HFF-Myc (cell line): Measurements from ENCODE around the gene FBXL17.
A peak's percentile ranks its signal among the peaks of the same experiment; 100 is the strongest.
"Not testable (repeated sequence)": the region's sequence is repeated elsewhere in the genome, so short reads cannot be mapped to it uniquely, and the experiment has no call there.

ENCODE experiments used
- DNase-seq: peaks from one replicate; pipeline ENCODE4 v3.0.0-alpha.2; 2011; ENCODE audit warnings: low read depth; ENCODE audit errors: extremely low read depth
- H3K4me3 ChIP-seq: replicated peaks from 2 replicates; pipeline ENCODE4 v1.5.1; 2011; ENCODE audit warnings: low read depth, mild to moderate bottlenecking, control low read depth, low read length
- CTCF ChIP-seq: IDR thresholded peaks from 2 replicates; pipeline ENCODE4 v1.5.1; 2012; ENCODE audit warnings: mild to moderate bottlenecking, low read depth, low read length, control low read depth; ENCODE audit errors: missing control alignments

The FBXL17 gene

GRCh38 chr5:108181975-108182374 is 199.9 kb downstream of the FBXL17 start:
- no peak for DNase-seq
- no peak overlapping the region for H3K4me3 ChIP-seq
- no peak for TF ChIP-seq CTCF

GRCh38 chr5:108174286-108174685 is 207.6 kb downstream of the FBXL17 start:
- no peak overlapping the region for H3K4me3 ChIP-seq
- TF ChIP-seq CTCF, result no peak
- DNase-seq, result no peak

GRCh38 chr5:108171759-108172158 is 210.1 kb downstream of the FBXL17 start:
- H3K4me3 ChIP-seq, result no peak overlapping the region
- DNase-seq, result no peak
- no peak for TF ChIP-seq CTCF

- no peak for DNase-seq
- H3K4me3 ChIP-seq, result no peak overlapping the region
- no peak for TF ChIP-seq CTCF
Measured at GRCh38 chr5:108168915-108169314, 213.0 kb downstream of the FBXL17 start.

- no peak overlapping the region for H3K4me3 ChIP-seq
- DNase-seq, result no peak
- TF ChIP-seq CTCF, result no peak
Measured at GRCh38 chr5:108167174-108167573, 214.7 kb downstream of the FBXL17 start.

- DNase-seq, result no peak
- H3K4me3 ChIP-seq, result no peak overlapping the region
- TF ChIP-seq CTCF, result no peak
Measured at GRCh38 chr5:108164574-108164973, 217.3 kb downstream of the FBXL17 start.

GRCh38 chr5:108152854-108153253 is 229.0 kb downstream of the FBXL17 start:
- H3K4me3 ChIP-seq, result not testable (repeated sequence)
- DNase-seq, result peak; percentile 2
